HG02938 (cell line): ENCODE results near the gene ETNK1.

Source experiments
- ATAC-seq: cut with Tn5 transposase; IDR thresholded peaks from one replicate; pipeline ENCODE4 v1.9.1; 2021; ENCODE audit warnings: mild to moderate bottlenecking, moderate library complexity; ENCODE audit not compliant: unreplicated experiment

Gene ETNK1

GRCh38 chr12:22631863-22632463, 7.0 kb downstream of the ETNK1 start:
- ATAC-seq: no peak

GRCh38 chr12:22634883-22635282, 9.9 kb downstream of the ETNK1 start:
- ATAC-seq: no peak

GRCh38 chr12:22635812-22636211, 10.8 kb downstream of the ETNK1 start:
- no peak for ATAC-seq

- ATAC-seq: no peak
These were observed 15.9 kb downstream of the ETNK1 start for GRCh38 chr12:22640851-22641250.

- ATAC-seq: no peak
These were observed 16.5 kb downstream of the ETNK1 start for GRCh38 chr12:22641353-22642053.

GRCh38 chr12:22648668-22649067, 23.7 kb downstream of the ETNK1 start:
- ATAC-seq: no peak

GRCh38 chr12:22653075-22653474, 28.1 kb downstream of the ETNK1 start:
- no peak for ATAC-seq

- no peak for ATAC-seq
These were observed 28.8 kb downstream of the ETNK1 start for GRCh38 chr12:22653791-22654190.

GRCh38 chr12:22656376-22656775, 31.4 kb downstream of the ETNK1 start:
- no peak for ATAC-seq

- no peak for ATAC-seq
These were observed 31.9 kb downstream of the ETNK1 start for GRCh38 chr12:22656831-22657230.

GRCh38 chr12:22657538-22657937, 32.6 kb downstream of the ETNK1 start:
- no peak for ATAC-seq

GRCh38 chr12:22658214-22658613, 33.2 kb downstream of the ETNK1 start:
- ATAC-seq: no peak

GRCh38 chr12:22662356-22662755, 37.4 kb downstream of the ETNK1 start:
- ATAC-seq: no peak

GRCh38 chr12:22665476-22665875, 40.5 kb downstream of the ETNK1 start:
- ATAC-seq: no peak

GRCh38 chr12:22667122-22667521, 42.2 kb downstream of the ETNK1 start:
- no peak for ATAC-seq

GRCh38 chr12:22668441-22668840, 43.5 kb downstream of the ETNK1 start:
- no peak for ATAC-seq

GRCh38 chr12:22670762-22671161, 45.8 kb downstream of the ETNK1 start:
- ATAC-seq: no peak

- ATAC-seq: no peak
These were observed 48.0 kb downstream of the ETNK1 start for GRCh38 chr12:22672951-22673350.

- ATAC-seq: no peak
These were observed 53.0 kb downstream of the ETNK1 start for GRCh38 chr12:22677781-22678574.

GRCh38 chr12:22682663-22683062, 57.7 kb downstream of the ETNK1 start:
- no peak for ATAC-seq

- no peak for ATAC-seq
These were observed 58.2 kb downstream of the ETNK1 start for GRCh38 chr12:22683131-22683530.
